ENCODE data around the gene CAND2. TPM values are rescaled to one million over a fixed set of nuclear protein-coding genes. Genes with fewer than 3 reads are reported as not detected.

CAND2 gene
- total RNA-seq, 4 donors from 2014 or later, result 9.7 to 18.0 (median 12.4) TPM

DNA sequence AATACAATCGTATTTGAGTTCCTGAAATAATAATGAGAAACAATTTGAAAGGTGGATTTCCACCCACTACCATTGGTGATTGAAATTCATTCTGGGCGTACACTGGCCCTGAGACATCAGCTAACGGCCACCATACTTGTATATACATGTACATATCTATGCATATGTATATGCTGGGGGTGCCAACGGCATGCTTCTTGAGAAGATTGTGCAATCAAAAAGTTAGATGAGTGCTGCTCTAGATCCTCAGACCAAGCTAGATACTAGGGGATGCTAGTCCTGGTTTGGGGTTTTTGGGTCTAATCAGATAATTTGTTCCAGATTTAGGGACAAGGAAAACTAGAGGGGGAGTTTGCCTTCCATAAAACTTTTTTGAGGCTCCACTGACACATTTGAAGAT lies 40.3 kb upstream of the CAND2 start:
- H3K4me3 ChIP-seq (replicated peaks in 1 of 3), result no peak overlapping the region
- intact Hi-C loops (cut with DNase I), result no loop called here
- H3K36me3 ChIP-seq, result no peaks in the 10 kb centered on the region
- H3K4me1 ChIP-seq, result peaks cover 4 to 10% of the 10 kb centered on the region in 2 donors
- WGBS, 2 donors, result 87 to 89% methylated on average over 4 of the region's 4 CpGs
- no peak overlapping the region for H3K27ac ChIP-seq
- TF ChIP-seq POLR2A (IDR thresholded peaks at IDR 0.05) (no peak), CTCF (IDR thresholded peaks at IDR 0.05) (no peak)
- no peaks in the 10 kb centered on the region for H3K9me3 ChIP-seq
- DNase-seq, result no peak
- H3K27me3 ChIP-seq, result no peaks in the 10 kb centered on the region

- peaks cover 4 to 10% of the 10 kb centered on the region in 2 donors for H3K4me1 ChIP-seq
- WGBS, 2 donors, result 93 to 98% methylated on average over 3 of the region's 3 CpGs
- intact Hi-C loops (cut with DNase I), result no loop called here
- H3K27ac ChIP-seq, result no peak overlapping the region
- TF ChIP-seq CTCF (IDR thresholded peaks at IDR 0.05), result no peak
- TF ChIP-seq POLR2A (IDR thresholded peaks at IDR 0.05), result no peak
- H3K9me3 ChIP-seq, result no peaks in the 10 kb centered on the region
- H3K27me3 ChIP-seq, result no peaks in the 10 kb centered on the region
- no peaks in the 10 kb centered on the region for H3K36me3 ChIP-seq
- H3K4me3 ChIP-seq (replicated peaks in 1 of 3), result no peak overlapping the region
- DNase-seq, result no peak
Observed at GRCh38 chr3:12756635-12757034, 39.8 kb upstream of the CAND2 start.

DNA sequence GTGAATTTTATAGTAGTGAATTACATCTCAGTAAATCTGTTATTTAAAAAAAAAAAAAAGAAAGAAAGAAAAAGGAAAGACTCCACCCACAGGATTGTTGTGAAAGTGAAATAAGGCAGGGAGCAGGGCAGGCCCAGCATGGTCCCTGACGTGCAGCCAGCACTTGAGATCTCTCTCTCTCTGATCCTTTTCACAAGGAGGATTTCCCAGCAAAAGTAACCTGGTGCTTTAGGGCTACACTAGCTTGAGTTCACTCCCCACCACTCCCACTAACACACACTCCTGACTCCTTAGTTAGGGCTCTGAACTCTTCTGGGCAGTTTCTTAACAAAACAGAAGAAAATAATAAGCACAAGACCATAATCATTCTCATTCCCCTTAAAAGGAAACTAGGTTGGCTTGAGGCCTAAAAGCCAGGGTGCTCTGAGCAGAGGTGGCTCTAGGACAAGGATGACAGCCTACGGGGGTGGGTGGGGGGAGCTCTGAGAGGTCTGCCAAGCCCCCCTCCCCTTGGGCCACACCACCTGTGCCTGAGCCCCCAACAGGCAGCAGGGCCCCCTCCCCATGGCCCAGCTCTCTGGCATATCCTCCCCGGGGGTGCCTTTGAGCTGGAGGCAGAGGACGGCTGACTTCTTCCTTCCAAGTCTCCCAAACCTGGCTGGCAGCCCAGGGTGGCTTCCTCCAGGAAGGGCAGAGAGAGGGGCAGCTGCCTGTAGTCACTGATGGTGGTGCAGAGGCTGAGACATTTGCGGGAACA lies 38.3 kb upstream of the CAND2 start:
- H3K4me3 ChIP-seq (replicated peaks in 1 of 3), result no peak overlapping the region
- no peaks in the 10 kb centered on the region for H3K27me3 ChIP-seq
- H3K4me1 ChIP-seq, result peaks cover 4 to 10% of the 10 kb centered on the region in 2 donors
- 14 to 24% methylated on average over 3 to 4 of the region's 5 CpGs for WGBS, 2 donors
- no peaks in the 10 kb centered on the region for H3K36me3 ChIP-seq
- peak; percentile 76 for DNase-seq
- intact Hi-C loops (cut with DNase I), result no loop called here
- H3K27ac ChIP-seq, result peak overlapping the region; percentile 50 to 84 (median 73)
- TF ChIP-seq CTCF (IDR thresholded peaks at IDR 0.05), result no peak
- TF ChIP-seq POLR2A (IDR thresholded peaks at IDR 0.05), result peak in 1 of 2 donors; percentile 10
- H3K9me3 ChIP-seq, result no peaks in the 10 kb centered on the region

DNA sequence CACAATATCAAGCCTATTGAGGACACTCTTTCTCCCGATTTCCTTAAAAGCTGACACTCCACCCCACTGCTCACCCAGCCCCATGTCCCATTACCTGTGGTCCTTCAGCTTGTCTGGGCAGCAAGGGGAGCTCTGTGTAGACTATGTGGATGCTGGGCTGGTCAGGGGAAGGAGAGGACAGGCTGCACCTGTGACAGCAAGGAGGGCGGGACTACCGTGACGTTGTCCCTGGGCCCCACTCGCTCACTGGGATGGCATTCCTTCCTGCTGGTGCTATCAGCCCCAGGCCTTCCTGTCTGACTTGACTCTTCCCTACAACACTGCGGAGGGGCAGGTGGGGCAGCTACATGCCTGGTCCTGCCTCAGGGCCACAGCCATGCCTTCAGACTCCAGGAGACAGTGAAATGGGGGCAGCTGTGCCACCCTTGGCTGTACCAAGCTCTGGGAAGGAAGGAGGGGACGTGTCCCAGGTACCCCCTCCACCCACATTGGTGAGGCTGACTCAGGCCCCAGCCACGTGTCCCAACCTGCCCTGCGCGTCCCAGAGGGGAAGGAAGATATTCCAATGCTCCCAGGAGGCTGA lies 37.3 kb upstream of the CAND2 start, which contains the start of gene TMEM40:
TMEM40 (minus strand) TSS at position 163 of the 583 bp plus-strand sequence. CDS start 9,427 bp downstream, outside the sequence.
- H3K4me1 ChIP-seq, result peaks cover 4 to 10% of the 10 kb centered on the region in 2 donors
- intact Hi-C loops (cut with DNase I), result no loop called here
- no peaks in the 10 kb centered on the region for H3K27me3 ChIP-seq
- 92 to 93% methylated on average over 7 to 9 of the region's 10 CpGs for WGBS, 2 donors
- TF ChIP-seq POLR2A (IDR thresholded peaks at IDR 0.05) (no peak), CTCF (IDR thresholded peaks at IDR 0.05) (no peak)
- no peaks in the 10 kb centered on the region for H3K9me3 ChIP-seq
- H3K36me3 ChIP-seq, result no peaks in the 10 kb centered on the region
- peak within 1 kb of the TSS; percentile 50 to 84 (median 73) for H3K27ac ChIP-seq
- DNase-seq, result no peak
- H3K4me3 ChIP-seq (replicated peaks in 1 of 3), result no peak within 1 kb of the TSS

Data from thyroid gland (tissue), 4 donors.